Measurements from ENCODE around the gene TUBGCP2. TPM values are rescaled to one million over a fixed set of nuclear protein-coding genes. Genes with fewer than 3 reads are reported as not detected.

The TUBGCP2 gene
- total RNA-seq, 1 experiment from 2014 or later: 93.7 TPM

DNA sequence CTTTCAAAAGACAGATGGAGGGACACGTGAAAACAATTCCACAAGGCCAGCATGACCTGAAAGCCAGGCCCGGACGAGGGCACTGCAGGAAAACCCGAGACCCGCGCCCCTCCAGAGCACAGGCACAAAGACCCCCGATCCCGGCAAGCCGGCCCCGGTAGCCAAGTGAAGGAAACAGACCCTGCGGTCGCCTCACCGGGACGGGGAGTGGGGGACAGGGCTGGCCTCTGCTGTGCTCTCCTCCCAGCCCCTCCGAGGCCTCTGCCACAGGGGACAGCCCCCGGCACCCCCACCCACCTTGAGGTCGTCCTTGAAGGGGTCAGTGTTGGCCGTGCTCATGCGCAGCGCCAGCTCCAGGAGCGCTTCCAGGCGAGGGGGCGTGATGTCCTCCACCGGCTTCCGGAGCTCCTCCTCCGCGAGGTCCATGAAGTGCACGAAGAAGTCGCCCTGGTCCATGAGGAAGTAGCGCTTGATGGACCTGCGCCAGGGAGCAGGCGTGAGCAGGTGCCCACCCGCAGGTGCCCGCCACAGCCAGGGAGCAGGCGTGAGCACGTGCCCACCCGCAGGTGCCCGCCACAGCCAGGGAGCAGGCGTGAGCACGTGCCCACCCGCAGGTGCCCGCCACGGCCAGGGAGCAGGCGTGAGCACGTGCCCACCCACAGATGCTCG, 20.7 kb downstream of the TUBGCP2 start:
- Histone ChIP-seq H3K27me3 (ENCODE audit: control insufficient read depth, insufficient read depth, low read length) (no peaks in the 10 kb centered on the region), H3K9me3 (ENCODE audit: control insufficient read depth, insufficient read depth, low read depth, low read length) (no peaks in the 10 kb centered on the region), H3K27ac (ENCODE audit: low read length) (no peak overlapping the region), H3K36me3 (ENCODE audit: control insufficient read depth, insufficient read depth, low read length) (peaks cover 5% of the 10 kb centered on the region), H3K4me1 (ENCODE audit: control insufficient read depth, insufficient read depth, low read length) (no peaks in the 10 kb centered on the region), H3K4me3 (ENCODE audit: low read depth in 2 of 2, low read length in 2 of 2) (no peak overlapping the region)
- no TSS peak for BruUV-seq (replicated peaks)
- DNase-seq (ENCODE audit: low read depth, low spot score): no peak
- intact Hi-C loops (cut with micrococcal nuclease; ENCODE audit: unreplicated experiment) (no loop called here), in situ Hi-C loops (cut with HindIII; ENCODE audit: low pct_unique_long_range_greater_than_20kb, low sequenced_read_pairs) (no loop called here)
- no peak for TF ChIP-seq SIN3A (IDR thresholded peaks at IDR 0.05; ENCODE audit: borderline replicate concordance, insufficient read depth, low read depth, low read length)
- TF ChIP-seq, protein P1, sequence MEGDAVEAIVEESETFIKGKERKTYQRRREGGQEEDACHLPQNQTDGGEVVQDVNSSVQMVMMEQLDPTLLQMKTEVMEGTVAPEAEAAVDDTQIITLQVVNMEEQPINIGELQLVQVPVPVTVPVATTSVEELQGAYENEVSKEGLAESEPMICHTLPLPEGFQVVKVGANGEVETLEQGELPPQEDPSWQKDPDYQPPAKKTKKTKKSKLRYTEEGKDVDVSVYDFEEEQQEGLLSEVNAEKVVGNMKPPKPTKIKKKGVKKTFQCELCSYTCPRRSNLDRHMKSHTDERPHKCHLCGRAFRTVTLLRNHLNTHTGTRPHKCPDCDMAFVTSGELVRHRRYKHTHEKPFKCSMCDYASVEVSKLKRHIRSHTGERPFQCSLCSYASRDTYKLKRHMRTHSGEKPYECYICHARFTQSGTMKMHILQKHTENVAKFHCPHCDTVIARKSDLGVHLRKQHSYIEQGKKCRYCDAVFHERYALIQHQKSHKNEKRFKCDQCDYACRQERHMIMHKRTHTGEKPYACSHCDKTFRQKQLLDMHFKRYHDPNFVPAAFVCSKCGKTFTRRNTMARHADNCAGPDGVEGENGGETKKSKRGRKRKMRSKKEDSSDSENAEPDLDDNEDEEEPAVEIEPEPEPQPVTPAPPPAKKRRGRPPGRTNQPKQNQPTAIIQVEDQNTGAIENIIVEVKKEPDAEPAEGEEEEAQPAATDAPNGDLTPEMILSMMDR (IDR thresholded peaks at IDR 0.05): no peak
- TF ChIP-seq, protein P2, sequence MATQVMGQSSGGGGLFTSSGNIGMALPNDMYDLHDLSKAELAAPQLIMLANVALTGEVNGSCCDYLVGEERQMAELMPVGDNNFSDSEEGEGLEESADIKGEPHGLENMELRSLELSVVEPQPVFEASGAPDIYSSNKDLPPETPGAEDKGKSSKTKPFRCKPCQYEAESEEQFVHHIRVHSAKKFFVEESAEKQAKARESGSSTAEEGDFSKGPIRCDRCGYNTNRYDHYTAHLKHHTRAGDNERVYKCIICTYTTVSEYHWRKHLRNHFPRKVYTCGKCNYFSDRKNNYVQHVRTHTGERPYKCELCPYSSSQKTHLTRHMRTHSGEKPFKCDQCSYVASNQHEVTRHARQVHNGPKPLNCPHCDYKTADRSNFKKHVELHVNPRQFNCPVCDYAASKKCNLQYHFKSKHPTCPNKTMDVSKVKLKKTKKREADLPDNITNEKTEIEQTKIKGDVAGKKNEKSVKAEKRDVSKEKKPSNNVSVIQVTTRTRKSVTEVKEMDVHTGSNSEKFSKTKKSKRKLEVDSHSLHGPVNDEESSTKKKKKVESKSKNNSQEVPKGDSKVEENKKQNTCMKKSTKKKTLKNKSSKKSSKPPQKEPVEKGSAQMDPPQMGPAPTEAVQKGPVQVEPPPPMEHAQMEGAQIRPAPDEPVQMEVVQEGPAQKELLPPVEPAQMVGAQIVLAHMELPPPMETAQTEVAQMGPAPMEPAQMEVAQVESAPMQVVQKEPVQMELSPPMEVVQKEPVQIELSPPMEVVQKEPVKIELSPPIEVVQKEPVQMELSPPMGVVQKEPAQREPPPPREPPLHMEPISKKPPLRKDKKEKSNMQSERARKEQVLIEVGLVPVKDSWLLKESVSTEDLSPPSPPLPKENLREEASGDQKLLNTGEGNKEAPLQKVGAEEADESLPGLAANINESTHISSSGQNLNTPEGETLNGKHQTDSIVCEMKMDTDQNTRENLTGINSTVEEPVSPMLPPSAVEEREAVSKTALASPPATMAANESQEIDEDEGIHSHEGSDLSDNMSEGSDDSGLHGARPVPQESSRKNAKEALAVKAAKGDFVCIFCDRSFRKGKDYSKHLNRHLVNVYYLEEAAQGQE (IDR thresholded peaks at IDR 0.05; ENCODE audit: insufficient read depth in 1 of 2, low read depth in 2 of 2, low read length in 1 of 2): no peak
- no peak for TF ChIP-seq TCF7L2 (IDR thresholded peaks at IDR 0.05; ENCODE audit: low read depth, low read length)
- TF ChIP-seq POLR2AphosphoS5 (IDR thresholded peaks at IDR 0.05; ENCODE audit: low read depth, low read length): no peak
- no peak for ATAC-seq
- POLR2A ChIA-PET: no interaction called here
- CTCF ChIA-PET: no interaction called here

DNA sequence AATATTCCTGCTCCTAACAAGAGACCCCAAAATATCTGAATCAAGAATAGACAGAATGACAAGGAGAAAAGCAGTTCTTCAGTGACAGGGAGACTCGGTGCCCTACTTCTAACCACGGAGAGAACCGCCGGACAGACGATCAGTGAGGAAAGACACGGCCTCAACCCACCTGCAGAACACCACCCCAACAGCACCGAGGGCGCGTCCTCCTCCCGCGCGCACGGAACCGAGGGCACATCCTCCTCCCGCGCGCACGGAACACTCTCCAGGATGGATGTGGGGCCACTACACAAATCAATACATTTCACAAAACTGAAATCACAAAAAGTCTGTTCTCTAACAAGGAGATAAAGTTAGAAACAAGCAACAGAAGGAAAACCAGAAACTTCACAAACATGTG, 22.3 kb downstream of the TUBGCP2 start:
- intact Hi-C loops (cut with micrococcal nuclease; ENCODE audit: unreplicated experiment): no loop called here
- TSS peak; percentile 49 for BruUV-seq (replicated peaks)
- no peak for ATAC-seq

More for the DNA sequence above, 22.3 kb downstream of the TUBGCP2 start:
- DNase-seq (ENCODE audit: low read depth, low spot score): no peak
- ChIA-PET CTCF (no interaction called here), POLR2A (no interaction called here)
- H3K27me3 ChIP-seq (ENCODE audit: control insufficient read depth, insufficient read depth, low read length): no peaks in the 10 kb centered on the region
- peaks cover 5% of the 10 kb centered on the region for H3K36me3 ChIP-seq (ENCODE audit: control insufficient read depth, insufficient read depth, low read length)
- no peak for TF ChIP-seq SIN3A (IDR thresholded peaks at IDR 0.05; ENCODE audit: borderline replicate concordance, insufficient read depth, low read depth, low read length)
- no peak for TF ChIP-seq TCF7L2 (IDR thresholded peaks at IDR 0.05; ENCODE audit: low read depth, low read length)
- TF ChIP-seq, protein P2 (IDR thresholded peaks at IDR 0.05; ENCODE audit: insufficient read depth in 1 of 2, low read depth in 2 of 2, low read length in 1 of 2): no peak
- no peak for TF ChIP-seq POLR2AphosphoS5 (IDR thresholded peaks at IDR 0.05; ENCODE audit: low read depth, low read length)
- no peak overlapping the region for H3K4me3 ChIP-seq (ENCODE audit: low read depth in 2 of 2, low read length in 2 of 2)
- no peaks in the 10 kb centered on the region for H3K9me3 ChIP-seq (ENCODE audit: control insufficient read depth, insufficient read depth, low read depth, low read length)
- no peak overlapping the region for H3K27ac ChIP-seq (ENCODE audit: low read length)
- in situ Hi-C loops (cut with HindIII; ENCODE audit: low pct_unique_long_range_greater_than_20kb, low sequenced_read_pairs): no loop called here
- H3K4me1 ChIP-seq (ENCODE audit: control insufficient read depth, insufficient read depth, low read length): no peaks in the 10 kb centered on the region
